Activated B cell treated with CpG ODN at 0.5 μM for 24 hours (primary cell): ENCODE measurements around the gene AK4. TPM values are rescaled to one million over a fixed set of nuclear protein-coding genes. Genes with fewer than 3 reads are reported as not detected.

ENCODE experiments used
- ATAC-seq: fragments of 200-7000 bp; cut with Tn5 transposase; one replicate; pipeline ENCODE4 v1.10.0; 2021; ENCODE audit warnings: low read depth, mild to moderate bottlenecking, moderate library complexity
- CTCF ChIA-PET: fragments of 350-600 bp; sonication (Branson Sonifier 250); formaldehyde crosslinking; loops from one replicate; lab custom pipeline; 2021; ENCODE audit warnings: antibody characterized with exemption; lab: Charles Lee
- POLR2A ChIA-PET: fragments of 350-600 bp; sonication (Branson Sonifier 250); formaldehyde crosslinking; loops from one replicate; lab custom pipeline; 2021; ENCODE audit warnings: antibody characterized with exemption; lab: Charles Lee
- DNase-seq: peaks from one replicate; pipeline ENCODE4 v3.0.0; 2022
- H3K27ac Mint-ChIP-seq: one replicate; pipeline ENCODE4 v1.8.0; 2020; ENCODE audit warnings: mixed read lengths
- H3K27me3 Mint-ChIP-seq: one replicate; pipeline ENCODE4 v1.8.0; 2021; ENCODE audit warnings: mixed read lengths
- H3K36me3 Mint-ChIP-seq: one replicate; pipeline ENCODE4 v1.8.0; 2021; ENCODE audit warnings: low read depth, mixed read lengths
- H3K4me1 Mint-ChIP-seq: one replicate; pipeline ENCODE4 v1.8.0; 2021; ENCODE audit warnings: mixed read lengths
- H3K4me3 Mint-ChIP-seq: one replicate; pipeline ENCODE4 v1.8.0; 2020; ENCODE audit warnings: mild to moderate bottlenecking, mixed read lengths
- H3K9me3 Mint-ChIP-seq: one replicate; pipeline ENCODE4 v1.8.0; 2020; ENCODE audit warnings: mixed read lengths
- CTCF ChIP-seq: fragments of 200-600 bp; IDR thresholded peaks from one replicate; pipeline ENCODE4 v1.8.0; 2022; ENCODE audit warnings: antibody characterized with exemption, mild to moderate bottlenecking
- intact Hi-C: fragments of 100-400 bp; cut with micrococcal nuclease; formaldehyde crosslinking; loops from one replicate; pipeline ENCODE4 v1.15.1; 2024
- total RNA-seq: library from RNA; stranded (reverse); gene quantifications from 2 replicates; pipeline ENCODE4 v1.2.3, GENCODE V29; 2022

The AK4 gene
- total RNA-seq, 1 donor from 2014 or later = 1.8 TPM

- ChIA-PET POLR2A (no interaction called here), CTCF (no interaction called here)
- no peak for TF ChIP-seq CTCF
- intact Hi-C loops = no loop called here
- Mint-ChIP-seq H3K4me3 (no peak overlapping the region), H3K27me3 (no peaks in the 10 kb centered on the region), H3K27ac (no peak overlapping the region), H3K9me3 (no peaks in the 10 kb centered on the region), H3K36me3 (no peaks in the 10 kb centered on the region), H3K4me1 (no peaks in the 10 kb centered on the region)
- ATAC-seq (no peak), DNase-seq (no peak)
Observed at GRCh38 chr1:65177457-65177856, 29.5 kb downstream of the AK4 start.

GRCh38 chr1:65178235-65178634 is 30.2 kb downstream of the AK4 start:
- POLR2A ChIA-PET = no interaction called here
- no peak overlapping the region for H3K27ac Mint-ChIP-seq
- no peak for TF ChIP-seq CTCF
- H3K9me3 Mint-ChIP-seq = no peaks in the 10 kb centered on the region
- intact Hi-C loops = no loop called here
- H3K4me1 Mint-ChIP-seq = no peaks in the 10 kb centered on the region
- H3K36me3 Mint-ChIP-seq = no peaks in the 10 kb centered on the region
- CTCF ChIA-PET = no interaction called here
- ATAC-seq = no peak
- DNase-seq = no peak
- no peak overlapping the region for H3K4me3 Mint-ChIP-seq
- no peaks in the 10 kb centered on the region for H3K27me3 Mint-ChIP-seq

- intact Hi-C loops = no loop called here
- no peaks in the 10 kb centered on the region for H3K4me1 Mint-ChIP-seq
- DNase-seq (no peak), ATAC-seq (no peak)
- no peaks in the 10 kb centered on the region for H3K9me3 Mint-ChIP-seq
- H3K4me3 Mint-ChIP-seq = no peak overlapping the region
- no peak overlapping the region for H3K27ac Mint-ChIP-seq
- no peak for TF ChIP-seq CTCF
- no peaks in the 10 kb centered on the region for H3K36me3 Mint-ChIP-seq
- H3K27me3 Mint-ChIP-seq = no peaks in the 10 kb centered on the region
- ChIA-PET POLR2A (no interaction called here), CTCF (no interaction called here)
Observed at GRCh38 chr1:65179148-65179547, 31.1 kb downstream of the AK4 start.

- POLR2A ChIA-PET = no interaction called here
- DNase-seq = no peak
Observed at GRCh38 chr1:65180977-65181376, 33.0 kb downstream of the AK4 start.

GRCh38 chr1:65182658-65183268 is 34.8 kb downstream of the AK4 start:
- ATAC-seq (no peak), DNase-seq (no peak)
- Mint-ChIP-seq H3K27me3 (peaks cover under 1% of the 10 kb centered on the region), H3K27ac (no peak overlapping the region), H3K9me3 (no peaks in the 10 kb centered on the region), H3K4me3 (no peak overlapping the region), H3K4me1 (no peaks in the 10 kb centered on the region), H3K36me3 (no peaks in the 10 kb centered on the region)
- intact Hi-C loops = no loop called here
- POLR2A ChIA-PET = no interaction called here
- no peak for TF ChIP-seq CTCF
- CTCF ChIA-PET = no interaction called here

More at GRCh38 chr1:65180977-65181376, 33.0 kb downstream of the AK4 start:
- no peak overlapping the region for H3K27ac Mint-ChIP-seq
- TF ChIP-seq CTCF = no peak
- intact Hi-C loops = no loop called here
- CTCF ChIA-PET = no interaction called here
- ATAC-seq = no peak
- no peaks in the 10 kb centered on the region for H3K9me3 Mint-ChIP-seq
- H3K4me1 Mint-ChIP-seq = no peaks in the 10 kb centered on the region
- no peaks in the 10 kb centered on the region for H3K36me3 Mint-ChIP-seq
- H3K27me3 Mint-ChIP-seq = no peaks in the 10 kb centered on the region
- H3K4me3 Mint-ChIP-seq = no peak overlapping the region
